Hematopoietic multipotent progenitor cell treated with erythropoietin and hydrocortisone succinate and interleukin-3 and kit ligand, for 8 days (in vitro differentiated cells): ENCODE results near the gene SLC5A12.
"Not testable (repeated sequence)": the region's sequence is repeated elsewhere in the genome, so short reads cannot be mapped to it uniquely, and the experiment has no call there.

Source experiments
- DNase-seq: peaks from one replicate; pipeline ENCODE4 v3.0.0-alpha.2; 2015

Gene SLC5A12

GRCh38 chr11:26643314-26643713, 78.5 kb downstream of the SLC5A12 start:
- not testable (repeated sequence) for DNase-seq

GRCh38 chr11:26632691-26633159, 89.1 kb downstream of the SLC5A12 start:
- DNase-seq, result no peak

DNA sequence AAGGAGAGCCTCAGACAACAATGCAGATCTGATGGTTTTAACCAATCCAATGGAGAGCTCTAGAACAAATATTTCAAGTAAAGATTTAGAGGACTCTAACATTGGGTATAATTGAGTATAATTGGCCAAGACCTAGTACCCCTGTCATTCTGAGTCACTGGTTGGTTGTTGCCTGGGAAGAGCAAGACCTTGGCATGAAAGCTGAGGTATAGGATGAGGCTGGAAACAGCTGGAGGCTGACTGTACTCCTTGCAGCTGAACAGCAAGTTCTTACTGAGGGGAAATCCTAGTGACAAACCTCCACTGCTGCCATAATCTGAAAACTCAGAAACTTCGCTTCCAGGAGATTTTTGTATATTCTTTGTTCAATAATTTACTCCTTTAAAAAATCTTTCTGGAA, 95.5 kb downstream of the SLC5A12 start:
- DNase-seq, result no peak

GRCh38 chr11:26623076-26623659, 98.7 kb downstream of the SLC5A12 start:
- no peak for DNase-seq

DNA sequence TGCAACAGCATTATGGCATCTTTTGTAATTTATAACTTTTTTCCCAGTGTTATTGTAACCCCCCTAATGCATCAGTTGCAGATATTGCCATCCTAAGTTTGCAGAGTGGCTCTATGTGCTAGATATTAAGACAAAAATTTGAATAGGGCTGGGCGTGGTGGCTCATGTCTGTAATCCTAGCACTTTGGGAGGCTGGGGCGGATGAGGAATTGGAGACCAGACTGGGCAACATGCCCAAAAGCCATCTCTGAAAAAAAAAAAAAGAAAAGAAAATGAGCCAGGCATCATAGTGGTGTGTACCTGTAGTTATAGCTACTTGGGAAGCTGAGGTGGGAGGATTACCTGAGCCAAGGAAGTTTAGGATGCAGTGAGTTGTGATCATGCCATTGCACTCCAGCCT, 99.7 kb downstream of the SLC5A12 start:
- DNase-seq, result no peak

- DNase-seq, result no peak
Observed at GRCh38 chr11:26621132-26621531, 100.7 kb downstream of the SLC5A12 start.

DNA sequence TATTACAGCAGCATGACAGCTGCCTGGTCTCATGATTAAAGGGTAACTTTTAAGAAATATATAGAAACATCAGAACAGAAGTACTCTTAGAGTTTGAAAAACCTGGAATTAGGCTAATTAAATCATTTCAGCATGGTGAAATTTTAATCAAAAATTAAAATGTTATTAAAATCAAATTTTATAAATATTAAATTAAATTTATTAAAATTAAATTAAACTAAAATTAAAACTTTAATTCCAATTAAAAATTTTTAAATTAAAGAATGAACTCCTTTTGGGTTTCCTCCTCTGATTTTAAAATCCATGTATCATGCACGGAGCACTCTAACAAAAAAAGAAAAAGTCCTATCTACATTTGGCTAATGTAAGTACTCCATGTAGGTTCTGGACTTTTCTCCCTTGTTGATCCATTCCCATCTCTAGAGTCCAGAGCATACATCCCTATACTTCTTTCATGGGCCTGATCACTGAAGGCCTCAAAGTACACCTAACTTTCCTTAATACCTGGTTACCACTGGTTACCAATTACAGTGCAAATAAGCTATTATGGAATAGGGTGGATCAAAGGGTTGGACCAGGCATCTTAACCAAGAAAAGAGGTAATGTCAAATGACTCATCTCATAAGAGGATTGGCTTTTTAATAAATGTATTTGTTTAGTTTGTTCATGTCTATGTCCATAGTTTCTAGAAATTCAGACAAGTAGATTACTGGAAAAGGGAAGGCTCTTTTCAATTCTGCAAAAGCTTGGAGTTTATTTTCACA, 101.4 kb downstream of the SLC5A12 start:
- no peak for DNase-seq

DNA sequence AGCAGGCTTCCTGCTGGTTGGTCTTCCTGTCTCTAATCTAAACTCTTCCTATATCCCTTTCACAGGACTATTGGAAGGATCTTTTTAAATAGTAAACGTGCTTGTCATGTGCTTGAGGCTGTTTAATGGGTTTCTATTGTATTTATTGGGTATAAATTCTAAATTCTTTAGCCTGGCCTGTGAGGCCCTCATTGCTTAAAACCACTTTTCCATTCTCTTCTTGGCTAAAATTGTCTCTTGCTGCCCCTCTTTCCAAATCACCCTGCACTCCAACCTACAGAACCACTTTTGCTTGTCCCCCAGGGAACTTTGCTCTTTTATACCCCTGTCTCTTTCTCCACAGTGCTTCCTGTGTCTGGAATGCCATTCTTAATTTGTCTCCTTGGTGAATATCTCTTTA, 103.4 kb downstream of the SLC5A12 start:
- no peak for DNase-seq
